Measurements from ENCODE around the gene ITPR1.

- TF ChIP-seq POLR2A (IDR thresholded peaks at IDR 0.05) (no peak), CTCF (IDR thresholded peaks at IDR 0.05) (no peak)
These were observed 323.2 kb downstream of the ITPR1 start for GRCh38 chr3:4816306-4816705.

All from esophagus squamous epithelium (tissue), 4 donors.